HG03571 (cell line): ENCODE results near the gene SPSB1.
"Not testable (repeated sequence)": the region's sequence is repeated elsewhere in the genome, so short reads cannot be mapped to it uniquely, and the experiment has no call there.

Source experiments
- ATAC-seq: cut with Tn5 transposase; IDR thresholded peaks from one replicate; pipeline ENCODE4 v1.9.1; 2021; ENCODE audit not compliant: unreplicated experiment

The SPSB1 gene

DNA sequence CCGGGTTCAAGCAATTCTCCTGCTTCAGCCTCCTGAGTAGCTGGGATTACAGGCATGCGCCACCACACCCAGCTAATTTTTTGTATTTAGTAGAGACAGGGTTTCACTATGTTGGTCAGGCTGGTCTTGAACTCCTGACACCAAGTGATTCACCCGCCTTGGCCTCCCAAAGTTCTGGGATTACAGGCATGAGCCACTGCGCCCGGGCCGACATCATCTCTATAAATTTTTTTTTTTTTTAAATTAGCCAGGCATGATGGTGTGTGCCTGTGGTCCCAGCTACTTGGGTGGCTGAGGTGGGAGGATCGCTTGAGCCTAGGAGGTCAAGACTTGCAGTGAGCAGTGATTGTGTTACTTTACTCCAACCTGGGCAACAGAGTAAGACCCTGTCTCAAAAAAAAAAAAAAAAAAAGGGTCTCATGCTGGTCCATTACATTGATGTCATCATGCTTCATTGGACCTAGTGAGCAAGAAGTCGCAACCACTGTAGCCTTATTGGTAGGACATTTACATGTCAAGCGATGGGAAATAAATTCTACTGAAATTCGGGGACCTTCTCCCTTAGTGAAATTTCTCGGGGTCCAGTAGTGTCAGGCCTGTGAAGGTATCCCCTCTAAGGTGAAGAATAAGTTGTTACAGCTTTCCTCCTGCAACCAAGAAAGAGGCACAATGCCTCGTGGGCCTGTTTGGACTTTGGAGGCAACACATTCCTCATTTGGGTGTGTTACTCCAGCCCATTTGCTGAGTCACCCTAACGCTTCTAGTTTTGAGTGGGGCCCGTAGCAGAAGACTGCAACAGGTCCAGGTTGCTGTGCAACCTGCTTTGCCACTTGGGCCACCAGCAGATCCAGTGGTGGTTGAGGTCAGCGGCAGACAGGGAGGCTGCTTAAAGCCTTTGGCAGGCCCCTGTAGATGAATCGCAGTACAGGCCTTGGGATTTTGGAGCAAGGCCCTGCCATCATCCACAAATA is 7.2 kb downstream of the SPSB1 start:
- not testable (repeated sequence) for ATAC-seq

DNA sequence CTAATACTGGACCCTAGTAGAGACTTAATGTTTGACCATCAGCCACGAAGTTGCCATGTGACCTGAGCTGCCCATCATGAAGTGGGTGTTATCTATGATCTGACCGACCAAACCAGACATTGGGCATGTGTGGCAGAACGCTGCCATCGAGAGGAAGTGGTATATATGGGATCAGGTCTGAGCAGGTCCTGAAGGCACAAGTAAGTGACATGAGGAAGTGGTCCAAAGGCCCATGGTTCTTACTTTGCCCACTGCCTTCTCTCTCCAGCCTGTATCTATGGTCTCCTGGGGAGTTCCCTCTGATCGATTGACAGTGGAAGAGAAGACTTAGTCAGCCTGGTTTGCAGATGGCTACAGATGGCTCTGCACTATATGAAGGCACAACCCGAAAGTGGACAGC is 7.9 kb downstream of the SPSB1 start:
- ATAC-seq, result no peak

DNA sequence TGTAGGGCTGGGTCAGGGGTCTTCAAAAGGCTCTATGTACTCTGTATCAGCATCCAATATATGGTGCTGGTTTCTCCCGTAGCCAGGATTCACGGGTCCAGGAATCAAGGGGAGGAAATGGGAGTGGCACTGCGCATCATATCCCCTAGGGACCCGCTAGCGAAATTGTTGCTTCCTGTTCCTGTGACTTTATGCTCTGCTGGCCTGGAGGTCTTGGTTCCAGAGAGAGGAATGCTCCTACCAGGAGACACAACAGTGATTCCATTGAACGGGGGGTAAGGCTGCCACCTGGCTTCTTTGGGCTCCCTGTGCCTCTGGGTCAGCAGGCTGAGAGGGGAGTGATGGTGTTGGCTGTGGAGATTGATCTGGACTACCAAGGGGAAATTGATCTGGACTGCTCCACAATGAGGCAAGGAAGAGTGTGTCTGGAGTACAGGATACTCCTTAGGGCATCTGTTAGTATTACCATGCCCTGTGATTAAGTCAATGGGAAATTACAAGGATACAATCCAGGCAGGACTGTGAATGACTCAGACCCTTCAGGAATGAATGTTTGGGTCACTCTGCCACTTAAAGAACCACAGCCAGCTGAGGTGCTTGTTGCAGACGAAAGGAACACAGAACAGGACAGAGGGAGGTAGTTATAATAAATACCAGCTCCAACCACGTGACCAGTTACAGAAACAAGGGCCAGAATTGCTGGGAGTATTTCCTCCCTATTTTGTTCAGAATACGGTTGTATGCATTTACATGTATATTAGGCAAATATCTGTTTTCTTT is 10.2 kb downstream of the SPSB1 start:
- ATAC-seq, result no peak

DNA sequence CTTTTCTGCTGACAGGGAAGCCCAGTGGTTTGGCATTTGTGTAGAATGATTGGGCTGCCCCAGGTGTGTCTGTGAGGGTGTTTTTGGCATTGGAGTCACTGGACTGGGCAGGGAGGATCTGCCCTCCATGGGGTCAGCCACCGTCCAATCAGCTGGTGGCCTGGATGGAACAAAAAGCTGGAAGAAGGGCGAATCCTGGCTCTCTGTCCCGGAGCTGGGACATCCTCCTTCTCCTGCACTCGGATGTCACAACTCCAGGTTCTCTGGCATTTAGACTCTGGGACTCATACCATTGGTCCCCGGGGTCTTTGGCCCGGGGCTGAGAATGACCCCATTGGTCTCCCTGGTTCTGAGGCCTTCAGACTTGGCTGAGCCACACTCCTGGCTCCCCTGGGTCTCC is 11.2 kb downstream of the SPSB1 start:
- no peak for ATAC-seq

DNA sequence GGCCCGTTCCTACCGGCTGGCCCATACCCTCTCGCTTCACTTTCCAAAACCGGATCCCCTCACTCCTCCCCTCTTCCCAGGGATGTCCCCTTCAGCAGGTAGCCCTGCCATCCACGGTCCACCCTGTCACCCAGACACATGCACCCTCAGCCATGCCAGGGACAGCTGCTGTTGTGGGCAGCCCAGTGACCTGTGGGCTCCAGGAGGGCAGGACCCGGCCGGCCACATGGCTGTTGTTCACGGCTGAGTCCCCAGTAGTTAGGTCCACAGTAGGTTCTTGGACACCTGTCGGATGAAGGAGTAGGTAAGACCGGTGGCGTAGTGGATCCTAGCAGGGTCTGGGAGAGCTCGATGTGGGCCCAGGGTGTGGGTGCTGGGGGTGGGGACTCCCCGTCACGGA is 12.5 kb downstream of the SPSB1 start:
- ATAC-seq, result no peak

DNA sequence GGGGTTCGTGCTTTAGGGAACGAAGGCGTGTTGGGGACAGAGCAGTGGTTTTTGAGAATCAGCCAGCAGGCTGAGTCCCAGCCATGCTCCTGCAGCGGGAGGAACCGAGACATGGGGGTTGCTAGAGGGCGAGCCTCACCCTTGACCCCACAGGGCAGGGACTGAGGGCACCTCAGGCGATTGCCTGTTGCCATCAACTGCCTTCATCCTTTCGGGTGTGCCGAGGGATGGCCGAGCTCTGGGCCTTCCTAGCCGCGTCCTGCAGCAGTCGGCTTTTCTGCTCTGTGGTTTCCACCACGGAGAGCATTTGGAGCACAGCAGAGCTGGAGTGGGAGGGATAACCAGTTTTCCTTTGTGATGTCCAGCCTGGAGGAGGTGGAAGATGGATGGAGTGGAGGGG is 13.3 kb downstream of the SPSB1 start:
- ATAC-seq, result no peak

DNA sequence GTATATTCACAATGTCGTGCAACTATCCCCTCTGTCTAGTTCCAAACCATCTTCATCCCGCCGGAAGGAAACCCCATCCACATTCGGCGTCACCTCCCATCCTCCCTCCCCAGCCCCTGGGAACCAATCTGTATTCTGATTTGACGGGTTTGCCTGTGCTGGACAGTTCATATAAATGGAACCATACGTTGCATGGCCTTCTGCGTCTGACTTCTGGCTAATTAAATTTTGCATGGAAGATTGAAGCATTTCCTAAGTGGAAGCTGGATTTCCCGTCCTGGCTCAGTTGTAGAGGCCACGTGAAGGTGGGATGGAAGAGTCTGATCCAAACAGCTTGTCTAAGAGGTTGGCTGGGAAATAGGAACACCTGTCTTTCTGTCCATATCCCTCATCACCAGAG is 14.6 kb downstream of the SPSB1 start:
- ATAC-seq, result no peak

DNA sequence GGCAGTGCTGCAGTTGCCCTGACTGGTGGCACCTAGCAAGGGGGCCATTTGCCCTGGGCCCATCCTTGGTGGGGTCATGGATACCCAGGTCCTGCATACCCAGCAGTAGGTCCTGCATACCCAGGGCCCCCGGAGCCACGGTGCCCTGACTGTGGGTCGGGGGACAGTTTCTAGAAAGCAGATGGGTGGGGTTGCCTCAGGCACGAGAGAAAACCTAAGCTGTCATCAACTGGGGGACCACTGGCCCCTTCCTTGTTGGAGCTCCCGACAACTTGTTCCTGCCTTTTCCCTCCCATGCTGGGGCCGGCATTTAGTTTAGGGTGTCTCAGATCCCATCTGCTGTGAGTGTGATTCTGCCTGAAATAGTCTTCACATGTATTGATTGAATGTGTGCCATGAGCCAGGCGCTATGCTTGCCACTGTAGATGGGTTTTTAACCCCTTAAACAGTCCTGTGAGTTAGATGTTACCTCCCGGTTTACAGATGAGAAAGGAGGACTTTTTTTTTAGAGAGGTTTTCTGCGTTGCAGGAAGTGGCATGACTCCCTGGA is 15.6 kb downstream of the SPSB1 start:
- no peak for ATAC-seq

DNA sequence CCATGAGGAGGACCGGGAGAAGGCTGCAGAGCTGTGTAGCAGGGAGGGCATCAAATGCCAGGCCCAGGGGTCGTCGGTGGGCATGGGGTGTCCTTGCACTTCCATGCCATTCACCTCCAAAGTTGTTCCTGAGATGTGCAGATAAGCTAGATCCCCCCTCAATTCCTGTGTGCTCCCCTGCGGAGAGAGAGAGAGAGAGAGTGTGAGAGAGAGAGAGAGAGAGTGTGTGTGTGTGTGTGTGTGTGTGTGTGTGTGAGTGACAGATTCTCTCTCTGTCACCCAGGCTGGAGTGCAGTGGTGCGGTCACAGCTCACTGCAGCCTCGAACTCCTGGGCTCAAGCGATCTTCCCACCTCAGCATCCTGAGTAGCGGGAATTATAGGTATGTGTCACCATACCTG is 16.4 kb downstream of the SPSB1 start:
- ATAC-seq, result no peak

DNA sequence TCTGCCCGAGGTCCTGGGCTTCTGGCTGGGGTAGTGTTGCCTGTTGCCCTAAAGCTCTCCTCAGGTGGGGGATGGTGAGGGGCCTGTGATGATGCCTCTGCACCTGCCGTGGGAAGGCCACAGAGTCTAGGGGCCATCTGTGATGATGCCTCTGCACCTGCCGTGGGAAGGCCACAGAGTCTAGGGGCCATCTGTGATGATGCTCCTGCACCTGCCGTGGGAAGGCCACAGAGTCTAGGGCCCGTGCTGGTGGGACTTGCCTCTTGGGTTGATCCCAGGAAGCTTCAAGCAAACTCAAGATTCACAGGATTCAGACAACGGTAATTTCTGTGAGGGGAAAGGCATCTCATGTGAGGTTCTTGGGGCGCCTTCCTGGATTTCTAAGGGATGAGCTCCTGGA is 17.3 kb downstream of the SPSB1 start:
- no peak for ATAC-seq

DNA sequence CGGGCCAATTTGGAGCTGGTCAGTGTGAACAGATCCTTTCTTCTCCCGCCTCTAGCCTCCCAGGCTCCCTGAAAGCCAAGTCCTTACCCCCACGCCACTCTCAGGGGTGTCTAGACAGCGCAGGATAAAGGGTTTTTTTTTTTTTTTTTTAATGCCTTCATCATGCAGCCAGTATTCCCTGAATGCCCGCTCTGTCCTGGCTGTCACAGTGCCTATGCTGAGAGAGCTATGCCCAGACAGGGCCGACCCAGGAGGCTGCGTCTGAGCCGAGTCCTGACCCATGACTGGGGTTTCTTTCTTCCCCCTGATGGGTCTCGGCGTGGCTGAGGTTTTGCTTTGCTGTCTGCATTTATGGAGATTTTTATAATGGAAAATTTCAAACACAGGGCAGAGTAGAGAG is 18.3 kb downstream of the SPSB1 start:
- no peak for ATAC-seq

DNA sequence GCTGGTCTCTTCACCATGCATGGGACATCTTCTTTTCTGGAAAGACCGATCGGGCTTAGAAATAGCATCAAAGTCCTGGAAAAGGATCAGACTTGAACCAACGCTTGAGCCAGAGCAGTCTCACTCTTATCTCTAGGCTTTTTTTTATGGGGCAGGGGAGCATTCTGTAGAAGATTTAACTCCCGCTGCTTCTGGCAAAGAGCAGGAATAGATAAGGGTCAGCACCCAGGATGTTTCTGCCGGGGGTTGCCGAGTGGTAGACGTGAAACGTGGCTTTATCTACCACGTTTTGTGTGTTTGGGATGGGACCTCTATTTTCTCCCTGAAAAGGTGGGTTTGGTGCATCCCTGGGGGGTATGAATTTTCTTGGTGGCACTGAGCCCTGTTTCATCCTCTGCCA is 18.8 kb downstream of the SPSB1 start:
- no peak for ATAC-seq

DNA sequence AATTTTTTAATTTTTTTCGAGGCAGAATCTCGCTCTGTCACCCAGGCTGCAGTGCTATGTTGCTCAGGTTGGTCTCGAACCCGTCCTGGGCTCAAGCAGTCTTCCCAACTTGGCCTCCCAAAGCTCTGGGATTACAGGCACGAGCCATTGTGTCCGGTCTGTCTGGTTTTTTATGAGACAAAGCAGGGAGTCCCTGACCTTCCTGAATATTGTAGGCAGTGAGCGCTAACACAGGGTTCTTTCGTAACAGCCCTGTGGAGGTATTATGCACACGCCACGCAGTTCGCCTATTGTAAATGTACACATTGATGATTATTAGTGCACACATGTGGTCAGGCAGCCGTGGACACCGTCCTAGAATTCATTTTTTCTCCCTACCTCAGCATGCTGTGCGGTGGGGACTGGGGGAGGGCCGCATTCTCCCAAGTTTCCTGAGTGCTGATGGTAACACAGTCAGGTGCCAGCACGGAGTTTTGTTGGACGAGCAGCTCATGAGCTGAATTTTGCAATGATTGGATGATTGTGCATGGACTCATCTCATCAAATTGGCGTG is 19.6 kb downstream of the SPSB1 start:
- ATAC-seq, result no peak

DNA sequence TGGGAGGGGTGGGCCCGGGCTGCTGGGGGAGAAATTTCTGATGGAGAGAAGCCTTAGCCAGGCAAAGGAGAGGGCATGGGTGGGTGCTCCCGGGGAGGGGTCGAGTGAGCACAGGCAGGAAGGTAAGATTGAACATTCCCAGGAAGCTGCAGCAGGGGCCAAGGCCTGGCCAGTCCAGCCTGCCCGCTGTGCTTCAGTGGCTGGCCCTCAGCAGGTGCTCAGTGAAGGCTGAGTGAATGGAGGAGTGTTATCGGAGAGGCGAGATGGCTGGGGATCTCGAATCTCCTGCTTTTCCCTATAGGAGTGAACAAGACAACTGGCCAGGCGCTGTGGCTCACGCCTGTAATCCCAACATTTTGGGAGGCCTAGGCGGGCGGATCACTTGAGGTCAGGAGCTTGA is 20.9 kb downstream of the SPSB1 start:
- ATAC-seq, result no peak

DNA sequence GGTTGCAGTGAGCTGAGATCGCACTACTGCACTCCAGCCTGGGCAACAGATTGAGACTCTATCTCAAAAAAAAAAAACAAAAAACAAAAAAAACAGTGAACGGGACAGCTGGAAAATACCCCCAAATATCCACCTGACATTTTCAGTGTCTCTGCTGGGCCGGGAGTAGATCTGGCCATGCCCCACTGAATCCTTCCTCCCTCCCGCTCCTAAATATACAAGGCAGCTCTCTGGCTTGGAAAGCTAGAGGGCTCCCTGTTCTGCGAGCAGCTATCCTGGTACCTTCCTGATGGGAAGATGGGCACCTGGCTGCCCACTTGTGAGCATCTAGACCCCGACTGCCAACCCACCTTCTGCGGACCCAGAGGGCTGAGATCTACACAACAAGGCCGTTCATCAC is 21.4 kb downstream of the SPSB1 start:
- ATAC-seq, result no peak

DNA sequence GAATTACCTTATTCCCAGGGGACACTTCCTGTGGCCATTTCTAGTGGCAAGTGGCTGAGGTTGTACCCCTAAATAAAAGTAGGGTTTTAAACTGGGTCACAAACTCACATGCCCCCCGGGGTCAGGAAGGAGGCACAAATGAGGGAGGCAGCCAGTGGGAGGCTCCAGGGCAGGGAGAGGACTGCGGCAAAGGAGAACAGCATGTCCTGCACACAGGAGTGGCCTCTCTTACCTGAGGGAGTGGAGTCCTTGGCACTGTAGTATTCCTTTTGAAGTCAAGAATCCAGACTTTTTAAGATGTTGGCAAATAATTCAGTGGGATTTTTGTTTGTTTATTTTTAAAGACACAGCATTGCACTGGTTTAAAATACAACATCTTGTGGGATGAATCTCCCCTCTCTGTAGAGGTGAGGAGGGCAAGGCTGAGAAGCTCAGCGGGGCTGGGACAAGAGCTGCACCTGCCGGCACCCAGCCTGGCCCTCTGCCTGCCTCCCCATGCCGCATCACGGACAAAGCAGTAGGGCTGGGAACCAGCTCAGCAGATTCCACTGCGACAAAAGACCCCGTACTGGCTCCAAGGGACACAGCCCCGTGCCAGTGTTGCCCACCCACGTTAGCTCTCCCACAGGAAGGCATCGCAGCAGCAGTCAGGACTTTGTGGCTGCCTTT is 22.2 kb downstream of the SPSB1 start:
- no peak for ATAC-seq

DNA sequence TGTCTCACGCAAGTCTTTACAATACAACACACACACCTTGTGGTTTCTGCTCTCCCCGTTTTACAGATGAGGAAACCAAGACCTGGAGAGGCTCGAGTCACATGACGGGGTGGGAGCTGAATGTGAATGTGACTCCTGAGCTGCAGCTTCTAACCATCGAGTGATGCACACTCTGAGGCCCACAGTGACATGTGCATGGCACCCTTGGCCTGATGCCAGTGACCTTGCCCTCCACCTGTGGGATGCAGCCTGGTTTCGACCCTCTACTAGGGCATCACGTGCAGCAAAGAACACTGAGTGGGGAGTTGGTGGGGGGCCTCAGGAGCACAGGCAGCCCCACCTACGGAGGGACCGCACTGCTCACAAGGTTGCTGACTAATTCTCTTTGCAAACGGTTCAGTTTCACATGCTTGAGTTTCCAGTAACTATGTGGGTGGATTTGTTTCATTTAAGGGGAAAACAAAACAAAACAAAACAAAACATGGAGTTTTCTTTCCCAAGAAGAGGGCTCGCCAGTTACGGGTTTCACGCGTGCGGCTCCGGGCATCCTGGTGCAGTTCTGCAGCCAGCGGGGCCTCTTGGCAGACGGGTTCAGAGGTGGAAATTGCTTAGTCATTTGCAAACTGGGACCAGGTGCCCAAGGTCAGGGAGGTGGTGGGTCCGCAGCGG is 22.9 kb downstream of the SPSB1 start:
- ATAC-seq, result no peak

DNA sequence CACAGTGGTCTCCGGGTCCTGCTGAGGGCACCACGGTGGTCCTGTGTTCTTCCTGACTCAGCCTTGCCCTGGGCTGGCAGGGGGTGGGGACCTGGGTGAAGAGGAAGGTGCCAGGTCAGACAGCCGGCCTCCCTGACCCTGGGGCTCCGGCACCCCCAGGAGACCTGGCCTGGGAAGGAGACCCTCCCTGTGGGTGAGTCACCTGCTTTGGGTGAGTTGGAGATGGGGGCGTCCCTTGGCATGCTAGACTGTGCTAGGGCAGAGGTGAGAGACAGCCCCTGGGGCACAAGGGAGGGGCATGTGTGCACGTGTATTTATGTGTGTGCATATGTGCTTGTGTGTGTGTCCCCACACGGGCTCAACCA is 23.4 kb downstream of the SPSB1 start:
- ATAC-seq, result no peak

DNA sequence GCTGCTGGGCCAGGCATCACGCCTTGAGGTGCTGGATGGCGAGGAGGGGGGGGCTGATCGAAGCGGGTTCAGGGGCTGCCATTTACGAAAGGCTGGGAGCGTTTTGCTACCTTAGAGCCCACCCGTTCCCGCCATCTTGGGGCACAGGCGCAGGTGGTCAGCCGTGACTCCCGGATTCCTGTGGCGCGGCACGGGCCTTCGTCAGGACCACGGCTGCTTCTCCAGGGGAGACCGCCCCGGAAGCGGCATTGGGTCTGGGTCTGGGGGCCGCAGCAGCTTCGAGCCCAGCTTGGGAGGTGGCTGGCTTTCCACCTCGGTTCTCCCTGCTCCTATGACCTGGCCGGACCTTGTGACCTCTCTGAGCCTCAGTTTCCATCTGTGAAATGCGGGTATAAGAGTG is 23.8 kb downstream of the SPSB1 start:
- no peak for ATAC-seq

DNA sequence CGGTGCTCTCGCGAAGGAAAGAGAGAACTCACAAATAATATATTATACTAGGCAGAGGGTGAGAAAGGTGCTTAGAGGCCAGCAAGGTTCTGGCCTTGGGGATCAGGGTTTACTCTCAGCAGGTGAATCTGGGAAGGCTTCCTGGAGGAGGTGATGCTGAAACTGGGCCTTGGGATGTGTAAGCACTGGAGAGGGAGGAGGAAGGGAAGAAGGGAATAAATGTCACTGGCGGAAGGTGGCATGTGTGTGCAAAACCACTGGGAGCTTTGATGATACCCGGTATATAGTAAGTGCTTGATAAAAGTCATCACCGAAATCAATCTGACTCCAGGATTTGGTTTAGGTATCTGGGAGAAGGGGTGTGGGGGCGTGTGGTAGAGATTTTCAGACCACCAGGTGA is 24.4 kb downstream of the SPSB1 start:
- no peak for ATAC-seq
